ENCODE measurements around the gene TBCD. TPM values are rescaled to one million over a fixed set of nuclear protein-coding genes. Genes with fewer than 3 reads are reported as not detected.
"Not testable (repeated sequence)": the region's sequence is repeated elsewhere in the genome, so short reads cannot be mapped to it uniquely, and the experiment has no call there.

Gene TBCD
- total RNA-seq, 4 donors from 2014 or later, result 49.7 to 119 (median 71.5) TPM

DNA sequence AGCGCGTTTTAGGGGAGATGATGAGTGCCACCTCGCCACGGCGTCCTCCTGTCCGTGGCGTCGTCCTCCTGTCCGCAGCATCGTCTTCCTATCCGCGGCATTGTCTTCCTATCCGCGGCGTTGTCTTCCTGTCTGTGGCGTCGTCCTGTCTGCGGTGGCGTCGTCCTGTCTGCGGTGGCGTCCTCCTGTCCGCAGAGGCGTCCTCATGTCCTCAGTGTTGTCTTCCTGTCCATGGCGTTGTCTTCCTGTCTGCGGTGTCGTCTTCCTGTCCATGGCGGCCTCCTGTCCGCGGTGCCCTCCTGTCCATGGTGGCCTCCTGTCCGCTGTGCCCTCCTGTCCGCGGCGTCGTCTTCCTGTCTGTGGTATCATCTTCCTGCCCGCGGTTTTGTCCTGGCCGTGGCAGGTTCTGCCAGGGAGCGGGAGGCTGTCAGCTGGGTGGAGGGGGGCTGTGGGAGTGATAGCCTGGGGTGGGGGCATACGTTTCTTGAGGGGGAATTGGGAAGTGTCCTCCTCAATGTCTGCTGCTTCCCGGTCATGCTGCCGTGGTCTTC lies 30.9 kb downstream of the TBCD start:
- 83% methylated on average over 42 of the region's 42 CpGs for WGBS
- Histone ChIP-seq H3K27me3 (no peaks in the 10 kb centered on the region), H3K4me1 (peaks cover 26% of the 10 kb centered on the region), H3K9me3 (no peaks in the 10 kb centered on the region), H3K4me3 (no peak overlapping the region), H3K36me3 (peaks cover 24% of the 10 kb centered on the region), H3K27ac (no peak overlapping the region)
- no peak for TF ChIP-seq POLR2AphosphoS5 (IDR thresholded peaks at IDR 0.05)
- TF ChIP-seq POLR2A (IDR thresholded peaks at IDR 0.05), result no peak
- no peak for TF ChIP-seq EP300 (IDR thresholded peaks at IDR 0.05)
- TF ChIP-seq, protein P1, sequence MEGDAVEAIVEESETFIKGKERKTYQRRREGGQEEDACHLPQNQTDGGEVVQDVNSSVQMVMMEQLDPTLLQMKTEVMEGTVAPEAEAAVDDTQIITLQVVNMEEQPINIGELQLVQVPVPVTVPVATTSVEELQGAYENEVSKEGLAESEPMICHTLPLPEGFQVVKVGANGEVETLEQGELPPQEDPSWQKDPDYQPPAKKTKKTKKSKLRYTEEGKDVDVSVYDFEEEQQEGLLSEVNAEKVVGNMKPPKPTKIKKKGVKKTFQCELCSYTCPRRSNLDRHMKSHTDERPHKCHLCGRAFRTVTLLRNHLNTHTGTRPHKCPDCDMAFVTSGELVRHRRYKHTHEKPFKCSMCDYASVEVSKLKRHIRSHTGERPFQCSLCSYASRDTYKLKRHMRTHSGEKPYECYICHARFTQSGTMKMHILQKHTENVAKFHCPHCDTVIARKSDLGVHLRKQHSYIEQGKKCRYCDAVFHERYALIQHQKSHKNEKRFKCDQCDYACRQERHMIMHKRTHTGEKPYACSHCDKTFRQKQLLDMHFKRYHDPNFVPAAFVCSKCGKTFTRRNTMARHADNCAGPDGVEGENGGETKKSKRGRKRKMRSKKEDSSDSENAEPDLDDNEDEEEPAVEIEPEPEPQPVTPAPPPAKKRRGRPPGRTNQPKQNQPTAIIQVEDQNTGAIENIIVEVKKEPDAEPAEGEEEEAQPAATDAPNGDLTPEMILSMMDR (IDR thresholded peaks at IDR 0.05), result no peak
- DNase-seq (ENCODE audit: low spot score in 2 of 2), result no peak

- H3K4me1 ChIP-seq, result peaks cover 33% of the 10 kb centered on the region
- WGBS, result 97% methylated on average over 18 of the region's 18 CpGs
- TF ChIP-seq, protein P1 (IDR thresholded peaks at IDR 0.05), result no peak
- TF ChIP-seq EP300 (IDR thresholded peaks at IDR 0.05), result no peak
- no peak for TF ChIP-seq POLR2AphosphoS5 (IDR thresholded peaks at IDR 0.05)
- TF ChIP-seq POLR2A (IDR thresholded peaks at IDR 0.05), result no peak
Observed at GRCh38 chr17:82783498-82783897, 31.6 kb downstream of the TBCD start.

DNA sequence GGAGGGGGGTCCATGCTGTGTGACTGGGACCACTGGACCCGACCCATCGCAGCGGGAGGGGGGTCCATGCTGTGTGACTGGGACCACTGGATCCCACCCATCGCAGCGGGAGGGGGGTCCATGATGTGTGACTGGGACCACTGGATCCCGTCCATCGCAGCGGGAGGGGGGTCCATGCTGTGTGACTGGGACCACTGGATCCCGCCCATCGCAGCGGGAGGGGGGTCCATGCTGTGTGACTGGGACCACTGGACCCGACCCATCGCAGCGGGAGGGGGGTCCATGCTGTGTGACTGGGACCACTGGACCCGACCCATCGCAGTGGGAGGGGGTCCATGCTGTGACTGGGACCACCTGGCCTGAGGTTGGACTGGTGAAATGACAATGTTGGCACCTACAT lies 33.7 kb downstream of the TBCD start:
- not testable (repeated sequence) for H3K27me3 ChIP-seq; DNase-seq (ENCODE audit: low spot score in 2 of 2); H3K4me3 ChIP-seq; H3K9me3 ChIP-seq
- H3K36me3 ChIP-seq, result peaks cover 24% of the 10 kb centered on the region
- peaks cover 51% of the 10 kb centered on the region for H3K4me1 ChIP-seq
- WGBS, result 95% methylated on average over 4 of the region's 16 CpGs
- peak overlapping the region; percentile 5 for H3K27ac ChIP-seq

More at GRCh38 chr17:82783498-82783897, 31.6 kb downstream of the TBCD start:
- H3K27ac ChIP-seq, result no peak overlapping the region
- no peaks in the 10 kb centered on the region for H3K9me3 ChIP-seq
- no peak overlapping the region for H3K4me3 ChIP-seq
- no peaks in the 10 kb centered on the region for H3K27me3 ChIP-seq
- H3K36me3 ChIP-seq, result peaks cover 24% of the 10 kb centered on the region
- no peak for DNase-seq (ENCODE audit: low spot score in 2 of 2)

GRCh38 chr17:82786427-82786826 lies 34.6 kb downstream of the TBCD start:
- TF ChIP-seq, protein P1 (IDR thresholded peaks at IDR 0.05), result no peak
- TF ChIP-seq EP300 (IDR thresholded peaks at IDR 0.05) (no peak), POLR2A (IDR thresholded peaks at IDR 0.05) (no peak), POLR2AphosphoS5 (IDR thresholded peaks at IDR 0.05) (no peak)
- peak overlapping the region; percentile 79 for H3K27ac ChIP-seq
- H3K4me3 ChIP-seq, result no peak overlapping the region
- H3K36me3 ChIP-seq, result peaks cover 24% of the 10 kb centered on the region
- H3K27me3 ChIP-seq, result no peaks in the 10 kb centered on the region
- no peak for DNase-seq (ENCODE audit: low spot score in 2 of 2)
- WGBS, result 67% methylated on average over 6 of the region's 10 CpGs
- H3K9me3 ChIP-seq, result no peaks in the 10 kb centered on the region
- peaks cover 52% of the 10 kb centered on the region for H3K4me1 ChIP-seq

DNA sequence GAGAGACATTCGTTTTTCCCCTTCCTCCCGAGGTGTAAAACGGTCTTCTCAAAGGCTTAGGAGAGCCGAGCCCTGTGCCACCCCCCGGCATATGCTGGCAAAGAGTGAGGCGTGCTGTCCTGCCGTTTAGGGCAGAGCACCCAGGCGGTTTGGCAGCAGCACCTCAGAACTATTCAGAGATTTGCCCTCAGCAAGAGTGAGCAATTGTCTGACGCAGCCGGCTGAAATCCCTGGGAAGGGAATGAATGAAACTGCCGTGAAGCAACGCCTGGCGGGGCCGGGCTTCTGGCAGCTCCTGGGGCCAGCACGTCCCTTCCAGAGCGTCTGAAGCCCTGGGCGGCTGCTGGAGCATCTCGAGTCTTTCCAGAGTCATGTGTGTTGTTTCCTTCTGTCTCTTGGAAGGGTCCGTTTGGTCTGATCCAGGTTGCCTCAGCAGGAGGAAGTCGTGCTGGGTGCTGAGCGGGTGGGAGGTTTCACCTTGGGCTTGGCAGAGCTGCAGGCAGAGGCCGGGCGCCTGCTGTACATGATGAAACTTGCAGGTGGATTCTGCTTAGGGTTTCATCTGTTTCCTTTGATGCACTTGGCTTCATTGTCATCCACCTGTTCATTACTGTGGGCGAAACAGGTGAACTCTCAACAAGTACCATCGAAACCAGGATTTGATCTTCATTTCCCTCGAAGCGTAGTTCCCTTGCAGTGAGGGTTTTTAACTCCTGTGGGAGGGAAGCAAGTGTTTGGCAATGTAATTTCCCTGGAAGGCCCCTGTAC lies 35.4 kb downstream of the TBCD start:
- peaks cover 45% of the 10 kb centered on the region for H3K4me1 ChIP-seq
- TF ChIP-seq, protein P1 (IDR thresholded peaks at IDR 0.05), result no peak
- TF ChIP-seq POLR2AphosphoS5 (IDR thresholded peaks at IDR 0.05), result peak in 1 of 3 donors; percentile 27
- H3K27me3 ChIP-seq, result no peaks in the 10 kb centered on the region
- H3K4me3 ChIP-seq, result no peak overlapping the region
- H3K9me3 ChIP-seq, result no peaks in the 10 kb centered on the region
- H3K36me3 ChIP-seq, result peaks cover 24% of the 10 kb centered on the region
- WGBS, result 39% methylated on average over 25 of the region's 27 CpGs
- H3K27ac ChIP-seq, result peak overlapping the region; percentile 79
- peak; percentile 88 to 93 for DNase-seq (ENCODE audit: low spot score in 2 of 2)
